Measurements from ENCODE around the gene ANKRD12.

Gene ANKRD12

GRCh38 chr18:9173770-9174233 lies 37.2 kb downstream of the ANKRD12 start:
- H3K4me3 ChIP-seq, result no peak overlapping the region
- H3K36me3 ChIP-seq (ENCODE audit: insufficient read depth, low read length), result no peaks in the 10 kb centered on the region
- no peak for DNase-seq (ENCODE audit: low read depth, low spot score)
- H3K27ac ChIP-seq, result no peak overlapping the region
- no peaks in the 10 kb centered on the region for H3K9me3 ChIP-seq (ENCODE audit: low read depth, low read length)
- no peak overlapping the region for H3K9ac ChIP-seq (ENCODE audit: insufficient read length)
- TF ChIP-seq EZH2 (IDR thresholded peaks at IDR 0.05) (no peak), FOXP2 (optimal IDR thresholded peaks at IDR 0.05; ENCODE audit: control extremely low read depth, extremely low read length, insufficient read depth) (no peak), POLR2AphosphoS5 (IDR thresholded peaks at IDR 0.05; ENCODE audit: borderline replicate concordance, low read depth, low read length) (no peak)

- H3K27ac ChIP-seq, result no peak overlapping the region
- TF ChIP-seq POLR2AphosphoS5 (IDR thresholded peaks at IDR 0.05; ENCODE audit: borderline replicate concordance, low read depth, low read length) (no peak), FOXP2 (optimal IDR thresholded peaks at IDR 0.05; ENCODE audit: control extremely low read depth, extremely low read length, insufficient read depth) (no peak), EZH2 (IDR thresholded peaks at IDR 0.05) (no peak)
- no peak for DNase-seq (ENCODE audit: low read depth, low spot score)
- no peak overlapping the region for H3K4me3 ChIP-seq
- H3K9me3 ChIP-seq (ENCODE audit: low read depth, low read length), result no peaks in the 10 kb centered on the region
- H3K36me3 ChIP-seq (ENCODE audit: insufficient read depth, low read length), result no peaks in the 10 kb centered on the region
- no peak overlapping the region for H3K9ac ChIP-seq (ENCODE audit: insufficient read length)
Measured at GRCh38 chr18:9174302-9174701, 37.7 kb downstream of the ANKRD12 start.

GRCh38 chr18:9175115-9175514 lies 38.5 kb downstream of the ANKRD12 start:
- no peak overlapping the region for H3K27ac ChIP-seq
- no peak for TF ChIP-seq POLR2AphosphoS5 (IDR thresholded peaks at IDR 0.05; ENCODE audit: borderline replicate concordance, low read depth, low read length)
- TF ChIP-seq EZH2 (IDR thresholded peaks at IDR 0.05), result no peak
- TF ChIP-seq FOXP2 (optimal IDR thresholded peaks at IDR 0.05; ENCODE audit: control extremely low read depth, extremely low read length, insufficient read depth), result no peak
- no peaks in the 10 kb centered on the region for H3K36me3 ChIP-seq (ENCODE audit: insufficient read depth, low read length)
- no peaks in the 10 kb centered on the region for H3K9me3 ChIP-seq (ENCODE audit: low read depth, low read length)
- H3K9ac ChIP-seq (ENCODE audit: insufficient read length), result no peak overlapping the region
- DNase-seq (ENCODE audit: low read depth, low spot score), result no peak
- H3K4me3 ChIP-seq, result no peak overlapping the region

GRCh38 chr18:9177031-9177430 lies 40.5 kb downstream of the ANKRD12 start:
- Histone ChIP-seq H3K9ac (ENCODE audit: insufficient read length) (no peak overlapping the region), H3K9me3 (ENCODE audit: low read depth, low read length) (no peaks in the 10 kb centered on the region), H3K4me3 (no peak overlapping the region), H3K27ac (no peak overlapping the region), H3K36me3 (ENCODE audit: insufficient read depth, low read length) (no peaks in the 10 kb centered on the region)
- TF ChIP-seq POLR2AphosphoS5 (IDR thresholded peaks at IDR 0.05; ENCODE audit: borderline replicate concordance, low read depth, low read length), result no peak
- TF ChIP-seq FOXP2 (optimal IDR thresholded peaks at IDR 0.05; ENCODE audit: control extremely low read depth, extremely low read length, insufficient read depth), result no peak
- peak; percentile 12 for DNase-seq (ENCODE audit: low read depth, low spot score)

DNA sequence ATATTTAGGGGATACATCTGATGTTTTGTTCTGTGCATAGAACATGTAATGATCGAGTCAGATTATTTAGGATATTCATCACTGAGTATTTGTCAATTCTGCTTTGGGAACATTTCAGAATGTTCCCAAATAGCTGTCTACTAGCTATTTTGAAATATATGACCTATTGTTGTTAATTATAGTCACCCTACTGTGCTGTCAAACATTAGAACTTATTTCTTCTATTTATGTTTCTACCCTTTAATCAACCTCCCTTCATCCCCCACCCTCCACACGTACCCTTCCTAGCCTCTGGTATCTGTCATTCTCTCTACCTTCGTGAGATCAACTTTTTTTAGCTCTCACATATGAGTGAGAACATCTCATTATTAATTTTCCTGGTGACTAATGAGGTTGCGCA lies 40.9 kb downstream of the ANKRD12 start:
- TF ChIP-seq EZH2 (IDR thresholded peaks at IDR 0.05) (no peak), FOXP2 (optimal IDR thresholded peaks at IDR 0.05; ENCODE audit: control extremely low read depth, extremely low read length, insufficient read depth) (no peak), POLR2AphosphoS5 (IDR thresholded peaks at IDR 0.05; ENCODE audit: borderline replicate concordance, low read depth, low read length) (no peak)

DNA sequence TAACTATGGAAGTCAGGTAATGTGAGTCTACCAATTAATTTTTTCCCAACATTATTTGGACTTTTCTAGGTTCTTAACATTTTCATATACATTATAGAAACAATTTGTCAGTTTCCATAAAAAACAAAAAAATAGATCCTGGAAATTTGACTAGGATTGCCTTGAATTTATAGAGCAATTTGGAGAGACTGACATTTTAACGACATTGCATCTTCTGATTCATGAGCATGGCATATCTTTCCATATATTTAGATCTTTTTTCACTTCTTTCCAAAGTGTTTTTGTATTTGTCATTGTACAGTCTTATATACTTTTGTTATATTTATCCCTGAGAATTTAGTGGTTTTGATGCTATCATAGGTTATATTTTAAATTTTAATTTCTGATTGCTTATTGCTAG lies 42.0 kb downstream of the ANKRD12 start:
- H3K4me3 ChIP-seq, result no peak overlapping the region
- peaks cover 13% of the 10 kb centered on the region for H3K36me3 ChIP-seq (ENCODE audit: insufficient read depth, low read length)
- TF ChIP-seq EZH2 (IDR thresholded peaks at IDR 0.05) (no peak), FOXP2 (optimal IDR thresholded peaks at IDR 0.05; ENCODE audit: control extremely low read depth, extremely low read length, insufficient read depth) (no peak), POLR2AphosphoS5 (IDR thresholded peaks at IDR 0.05; ENCODE audit: borderline replicate concordance, low read depth, low read length) (no peak)
- H3K27ac ChIP-seq, result no peak overlapping the region
- no peak for DNase-seq (ENCODE audit: low read depth, low spot score)
- no peak overlapping the region for H3K9ac ChIP-seq (ENCODE audit: insufficient read length)
- no peaks in the 10 kb centered on the region for H3K9me3 ChIP-seq (ENCODE audit: low read depth, low read length)

More for the DNA sequence above, 40.9 kb downstream of the ANKRD12 start:
- no peak overlapping the region for H3K9ac ChIP-seq (ENCODE audit: insufficient read length)
- no peak for DNase-seq (ENCODE audit: low read depth, low spot score)
- no peak overlapping the region for H3K27ac ChIP-seq
- H3K4me3 ChIP-seq, result no peak overlapping the region
- no peaks in the 10 kb centered on the region for H3K9me3 ChIP-seq (ENCODE audit: low read depth, low read length)
- H3K36me3 ChIP-seq (ENCODE audit: insufficient read depth, low read length), result peaks cover 3% of the 10 kb centered on the region; the same call in 1 of the 2 replicates

GRCh38 chr18:9181275-9181674 lies 44.7 kb downstream of the ANKRD12 start:
- H3K36me3 ChIP-seq (ENCODE audit: insufficient read depth, low read length), result peaks cover 18% of the 10 kb centered on the region
- H3K27ac ChIP-seq, result no peak overlapping the region
- no peaks in the 10 kb centered on the region for H3K9me3 ChIP-seq (ENCODE audit: low read depth, low read length)
- no peak overlapping the region for H3K9ac ChIP-seq (ENCODE audit: insufficient read length)
- H3K4me3 ChIP-seq, result no peak overlapping the region
- TF ChIP-seq FOXP2 (optimal IDR thresholded peaks at IDR 0.05; ENCODE audit: control extremely low read depth, extremely low read length, insufficient read depth) (no peak), EZH2 (IDR thresholded peaks at IDR 0.05) (no peak), POLR2AphosphoS5 (IDR thresholded peaks at IDR 0.05; ENCODE audit: borderline replicate concordance, low read depth, low read length) (no peak)
- no peak for DNase-seq (ENCODE audit: low read depth, low spot score)

GRCh38 chr18:9182852-9183399 lies 46.3 kb downstream of the ANKRD12 start:
- TF ChIP-seq POLR2AphosphoS5 (IDR thresholded peaks at IDR 0.05; ENCODE audit: borderline replicate concordance, low read depth, low read length) (no peak), FOXP2 (optimal IDR thresholded peaks at IDR 0.05; ENCODE audit: control extremely low read depth, extremely low read length, insufficient read depth) (no peak), EZH2 (IDR thresholded peaks at IDR 0.05) (no peak)
- H3K4me3 ChIP-seq, result no peak overlapping the region
- DNase-seq (ENCODE audit: low read depth, low spot score), result no peak
- H3K36me3 ChIP-seq (ENCODE audit: insufficient read depth, low read length), result peaks cover 18% of the 10 kb centered on the region
- no peak overlapping the region for H3K27ac ChIP-seq
- H3K9me3 ChIP-seq (ENCODE audit: low read depth, low read length), result no peaks in the 10 kb centered on the region
- no peak overlapping the region for H3K9ac ChIP-seq (ENCODE audit: insufficient read length)
